ENCODE data around the gene MORN5.

MORN5 gene

DNA sequence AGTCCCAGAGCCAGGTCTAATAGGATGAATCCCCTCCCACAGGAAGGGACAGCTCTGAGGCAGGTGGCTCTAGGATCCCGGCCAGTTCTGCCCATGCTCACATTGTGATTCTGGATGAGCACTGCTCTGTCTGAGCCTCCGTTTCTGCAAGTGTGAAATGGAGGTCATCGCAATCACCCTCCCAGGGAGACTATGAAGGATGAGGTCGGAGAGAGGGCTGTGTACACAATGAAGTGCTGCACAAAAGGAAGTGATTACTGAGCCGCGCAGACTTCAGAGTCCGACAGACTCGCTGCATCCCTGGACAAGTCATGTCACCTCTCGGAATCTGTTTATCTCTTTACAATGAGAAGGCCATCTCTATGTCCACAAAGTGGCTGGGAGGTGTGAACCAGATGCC lies 47.4 kb downstream of the MORN5 start:
- H3K9me3 Mint-ChIP-seq = no peaks in the 10 kb centered on the region
- no peaks in the 10 kb centered on the region for H3K36me3 Mint-ChIP-seq
- H3K4me3 Mint-ChIP-seq = no peak overlapping the region
- no peaks in the 10 kb centered on the region for H3K4me1 Mint-ChIP-seq
- H3K27ac Mint-ChIP-seq = no peak overlapping the region
- peaks cover 13% of the 10 kb centered on the region for H3K27me3 Mint-ChIP-seq

GRCh38 chr9:122209451-122209850 lies 49.7 kb downstream of the MORN5 start:
- Mint-ChIP-seq H3K27ac (no peak overlapping the region), H3K4me3 (no peak overlapping the region), H3K27me3 (peaks cover 30% of the 10 kb centered on the region), H3K36me3 (no peaks in the 10 kb centered on the region), H3K4me1 (peaks cover 7% of the 10 kb centered on the region), H3K9me3 (no peaks in the 10 kb centered on the region)

DNA sequence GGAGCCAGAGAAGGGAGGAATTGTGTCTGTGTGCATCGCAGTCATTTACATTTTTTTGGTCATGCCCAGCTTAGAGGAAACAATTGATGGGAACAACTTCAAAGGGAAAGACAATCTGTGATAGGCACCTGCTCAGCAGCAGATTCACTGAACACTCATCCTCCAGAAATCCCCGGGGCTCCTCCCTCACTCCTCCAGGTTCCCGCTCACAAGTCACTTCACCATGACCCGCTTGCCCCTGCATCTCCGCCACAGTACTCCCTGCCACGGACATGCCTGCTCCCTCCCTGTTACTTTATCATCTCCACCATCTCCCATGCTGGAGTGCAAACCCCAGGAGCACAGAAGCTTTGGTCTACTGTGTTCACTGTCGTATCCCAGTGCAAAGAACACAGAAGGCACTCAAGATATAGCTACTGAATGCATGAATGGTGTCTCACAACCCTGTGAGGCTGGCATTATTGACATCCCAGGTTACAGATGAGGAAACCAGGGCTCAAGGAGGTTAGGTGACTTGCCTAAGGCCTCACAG lies 52.8 kb downstream of the MORN5 start:
- Mint-ChIP-seq H3K4me1 (peaks cover 7% of the 10 kb centered on the region), H3K27me3 (peaks cover 46% of the 10 kb centered on the region), H3K36me3 (no peaks in the 10 kb centered on the region), H3K4me3 (peak overlapping the region; percentile 50), H3K9me3 (no peaks in the 10 kb centered on the region), H3K27ac (no peak overlapping the region)

- peaks cover 51% of the 10 kb centered on the region for H3K27me3 Mint-ChIP-seq
- H3K4me1 Mint-ChIP-seq = peaks cover 12% of the 10 kb centered on the region
- peak overlapping the region; percentile 52 for H3K4me3 Mint-ChIP-seq
- H3K36me3 Mint-ChIP-seq = no peaks in the 10 kb centered on the region
- H3K27ac Mint-ChIP-seq = no peak overlapping the region
- no peaks in the 10 kb centered on the region for H3K9me3 Mint-ChIP-seq
Measured at GRCh38 chr9:122213102-122213588, 53.4 kb downstream of the MORN5 start.

GRCh38 chr9:122213589-122214413 lies 54.1 kb downstream of the MORN5 start:
- Mint-ChIP-seq H3K27me3 (peaks cover 56% of the 10 kb centered on the region), H3K4me1 (peaks cover 19% of the 10 kb centered on the region), H3K4me3 (peak overlapping the region; percentile 78), H3K9me3 (no peaks in the 10 kb centered on the region), H3K36me3 (no peaks in the 10 kb centered on the region), H3K27ac (no peak overlapping the region)

GRCh38 chr9:122214507-122214906 lies 54.8 kb downstream of the MORN5 start:
- Mint-ChIP-seq H3K4me3 (peak overlapping the region; percentile 78), H3K4me1 (peaks cover 26% of the 10 kb centered on the region), H3K27me3 (peaks cover 61% of the 10 kb centered on the region), H3K27ac (peak overlapping the region; percentile 46), H3K9me3 (no peaks in the 10 kb centered on the region), H3K36me3 (no peaks in the 10 kb centered on the region)

DNA sequence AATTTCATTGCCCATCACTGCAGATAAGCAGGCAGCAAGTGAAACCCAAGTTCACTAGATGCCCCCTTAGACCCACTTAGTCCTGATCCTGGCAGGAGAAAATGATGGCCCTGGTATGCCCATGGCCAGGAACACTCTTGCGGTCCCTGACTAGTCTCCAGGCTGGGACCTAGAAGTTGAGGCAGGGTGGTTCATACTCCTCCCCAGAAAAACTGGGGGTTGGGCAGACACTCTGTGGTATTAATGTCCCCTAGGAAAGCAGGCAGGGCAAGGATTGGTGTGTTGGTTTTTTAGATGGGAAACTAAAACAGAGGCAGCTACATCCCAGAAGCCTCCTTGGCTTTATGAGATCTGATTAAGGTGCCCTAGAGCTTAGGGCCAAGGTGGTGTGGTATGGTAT lies 56.0 kb downstream of the MORN5 start:
- H3K4me3 Mint-ChIP-seq = no peak overlapping the region
- H3K27me3 Mint-ChIP-seq = peaks cover 61% of the 10 kb centered on the region
- H3K9me3 Mint-ChIP-seq = no peaks in the 10 kb centered on the region
- H3K27ac Mint-ChIP-seq = no peak overlapping the region
- H3K36me3 Mint-ChIP-seq = no peaks in the 10 kb centered on the region
- H3K4me1 Mint-ChIP-seq = peaks cover 31% of the 10 kb centered on the region

DNA sequence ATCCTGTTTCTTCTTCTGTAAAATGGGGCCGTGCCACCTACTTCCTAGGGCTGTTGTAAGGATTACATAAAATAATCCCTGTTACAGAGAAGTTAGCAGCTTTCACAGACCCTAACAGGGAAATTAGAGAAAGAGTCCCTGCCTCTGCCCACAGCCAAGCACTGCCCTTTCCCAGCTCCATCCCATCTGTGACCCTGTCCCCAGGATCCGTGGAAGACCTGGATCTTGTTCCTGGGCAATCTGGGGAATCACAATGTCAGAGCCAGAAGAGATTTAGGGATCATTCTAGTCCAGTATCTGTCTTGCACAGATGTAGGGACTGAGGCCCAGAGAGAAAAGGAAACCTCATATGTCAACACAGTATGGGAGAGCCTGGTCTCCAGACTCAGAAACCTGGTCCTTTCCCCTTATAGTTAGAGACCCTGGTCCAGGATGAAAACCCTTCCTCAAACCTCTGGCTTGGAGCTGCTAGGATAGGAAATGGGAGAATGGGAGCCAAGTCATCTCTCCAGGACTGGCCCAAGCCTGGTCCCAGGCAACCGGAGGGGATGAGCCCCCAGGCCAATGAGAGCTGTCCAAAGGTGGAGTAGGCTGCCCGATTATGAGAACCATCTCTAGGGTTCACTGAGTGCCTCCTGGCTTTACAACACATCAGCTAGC lies 56.6 kb downstream of the MORN5 start:
- H3K4me3 Mint-ChIP-seq = no peak overlapping the region
- no peaks in the 10 kb centered on the region for H3K9me3 Mint-ChIP-seq
- H3K27ac Mint-ChIP-seq = no peak overlapping the region
- peaks cover 31% of the 10 kb centered on the region for H3K4me1 Mint-ChIP-seq
- peaks cover 61% of the 10 kb centered on the region for H3K27me3 Mint-ChIP-seq
- H3K36me3 Mint-ChIP-seq = no peaks in the 10 kb centered on the region

GRCh38 chr9:122216798-122217418 lies 57.2 kb downstream of the MORN5 start:
- Mint-ChIP-seq H3K36me3 (no peaks in the 10 kb centered on the region), H3K4me1 (peaks cover 31% of the 10 kb centered on the region), H3K27ac (no peak overlapping the region), H3K4me3 (no peak overlapping the region), H3K27me3 (peaks cover 61% of the 10 kb centered on the region), H3K9me3 (no peaks in the 10 kb centered on the region)

DNA sequence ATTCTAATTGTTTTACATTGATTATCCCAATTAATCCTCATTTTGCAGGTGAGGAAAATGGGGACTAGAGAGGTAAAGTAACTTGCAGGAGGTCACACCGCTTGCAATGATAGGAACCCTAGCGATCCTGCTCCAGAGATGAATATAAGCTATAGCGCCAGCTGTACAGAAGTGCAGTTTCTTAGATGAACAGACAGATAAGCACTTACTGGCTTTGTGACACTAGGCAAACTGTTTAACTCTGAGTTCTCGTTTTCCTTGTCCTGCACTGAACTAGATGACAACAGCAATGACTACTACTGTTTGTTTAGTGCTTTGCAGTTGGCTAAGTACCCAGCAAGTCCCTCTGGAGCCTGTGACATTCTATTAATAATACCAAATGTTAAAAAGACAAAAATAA lies 57.9 kb downstream of the MORN5 start:
- Mint-ChIP-seq H3K27me3 (peaks cover 60% of the 10 kb centered on the region), H3K36me3 (no peaks in the 10 kb centered on the region), H3K4me3 (no peak overlapping the region), H3K27ac (no peak overlapping the region), H3K4me1 (peaks cover 31% of the 10 kb centered on the region), H3K9me3 (no peaks in the 10 kb centered on the region)

DNA sequence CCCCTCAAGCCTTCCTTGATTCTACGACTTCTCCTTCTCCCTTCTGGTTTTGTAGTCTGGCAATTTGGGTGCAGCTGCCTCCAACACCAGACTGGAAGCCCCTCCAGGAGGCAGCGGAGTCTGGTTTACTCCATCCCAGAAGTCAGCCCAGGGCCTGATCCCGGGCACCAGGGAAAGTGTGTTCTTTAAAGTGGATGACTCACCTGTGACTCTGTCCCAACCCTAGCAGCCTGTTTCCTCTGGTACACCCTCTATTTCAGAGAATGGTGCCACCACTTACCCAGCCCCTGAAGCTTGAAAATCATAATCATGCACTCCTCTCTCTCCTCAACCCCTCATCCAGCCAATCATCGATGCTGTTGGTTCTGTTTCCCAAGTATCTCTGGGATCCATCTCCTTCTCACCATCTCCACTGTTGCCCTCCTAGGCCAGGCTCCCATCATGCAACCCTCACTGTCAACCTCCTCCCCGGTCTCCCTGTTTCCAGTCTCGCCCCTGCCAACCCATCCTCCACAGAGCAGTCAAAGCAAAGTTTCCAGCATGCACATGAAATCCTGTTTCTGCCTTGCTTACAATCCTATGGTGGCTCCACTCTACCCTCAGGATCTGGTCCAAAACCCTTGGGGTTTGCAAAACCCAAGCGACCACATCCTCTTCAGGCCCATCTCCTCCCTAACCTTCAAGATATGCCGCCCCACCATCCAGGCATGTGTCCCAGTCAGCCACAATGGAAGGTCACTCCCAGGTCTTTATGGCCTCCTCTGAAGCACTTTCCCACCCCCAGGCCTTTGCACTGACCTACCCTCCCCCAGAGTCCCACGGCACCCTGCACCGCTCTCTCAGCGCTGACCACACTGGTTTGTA lies 58.6 kb downstream of the MORN5 start:
- peak overlapping the region; percentile 58 for H3K4me3 Mint-ChIP-seq
- peaks cover 59% of the 10 kb centered on the region for H3K27me3 Mint-ChIP-seq
- peaks cover 30% of the 10 kb centered on the region for H3K4me1 Mint-ChIP-seq
- H3K27ac Mint-ChIP-seq = no peak overlapping the region
- no peaks in the 10 kb centered on the region for H3K9me3 Mint-ChIP-seq
- no peaks in the 10 kb centered on the region for H3K36me3 Mint-ChIP-seq

- Mint-ChIP-seq H3K9me3 (no peaks in the 10 kb centered on the region), H3K4me3 (peak overlapping the region; percentile 58), H3K27me3 (peaks cover 60% of the 10 kb centered on the region), H3K36me3 (no peaks in the 10 kb centered on the region), H3K27ac (no peak overlapping the region), H3K4me1 (peaks cover 29% of the 10 kb centered on the region)
Measured at GRCh38 chr9:122218935-122219855, 59.5 kb downstream of the MORN5 start.

DNA sequence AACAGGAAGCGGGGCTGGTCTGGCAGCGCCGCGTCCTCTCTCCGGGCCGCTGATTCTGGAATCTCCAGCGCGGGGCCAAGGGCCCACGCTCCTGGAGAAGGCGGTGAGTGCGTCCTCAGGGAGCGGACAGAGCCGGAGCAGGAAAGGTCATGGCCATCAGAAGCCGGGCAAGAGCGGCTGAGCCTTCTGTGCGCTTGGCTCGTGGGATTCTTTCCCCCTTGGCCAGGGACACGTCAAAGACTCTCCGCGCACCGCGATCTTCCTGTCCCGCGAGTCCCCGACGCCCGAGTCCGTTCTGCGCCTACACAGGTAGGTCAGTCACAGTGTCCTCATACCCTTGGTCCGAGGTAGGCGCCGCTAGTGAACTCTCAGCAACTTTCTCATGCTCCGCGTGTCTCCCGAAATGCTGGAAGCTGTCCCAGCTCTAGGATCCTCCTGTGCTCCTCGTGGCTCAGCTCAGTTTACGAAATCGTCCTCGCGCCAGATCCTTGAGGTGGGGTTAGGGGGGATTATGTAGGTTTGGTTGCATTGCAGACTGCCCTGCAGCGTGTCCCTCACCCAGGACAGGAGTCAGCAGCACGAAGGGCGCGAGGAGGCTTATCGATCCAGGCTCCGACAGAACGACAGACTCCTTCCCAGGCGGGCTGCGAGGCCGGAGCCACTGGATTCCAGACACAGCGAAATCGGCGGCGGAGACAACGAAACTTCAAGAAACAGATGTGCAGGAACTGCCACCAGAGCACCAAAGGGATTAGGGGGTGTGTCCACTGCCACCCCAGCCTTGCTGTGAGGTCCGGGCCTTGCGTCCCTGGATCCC lies 60.4 kb downstream of the MORN5 start:
- no peaks in the 10 kb centered on the region for H3K36me3 Mint-ChIP-seq
- H3K4me3 Mint-ChIP-seq = no peak overlapping the region
- H3K9me3 Mint-ChIP-seq = no peaks in the 10 kb centered on the region
- no peak overlapping the region for H3K27ac Mint-ChIP-seq
- H3K27me3 Mint-ChIP-seq = peaks cover 61% of the 10 kb centered on the region
- H3K4me1 Mint-ChIP-seq = peaks cover 29% of the 10 kb centered on the region
